ENCODE data around the gene CXCL13.

DNA sequence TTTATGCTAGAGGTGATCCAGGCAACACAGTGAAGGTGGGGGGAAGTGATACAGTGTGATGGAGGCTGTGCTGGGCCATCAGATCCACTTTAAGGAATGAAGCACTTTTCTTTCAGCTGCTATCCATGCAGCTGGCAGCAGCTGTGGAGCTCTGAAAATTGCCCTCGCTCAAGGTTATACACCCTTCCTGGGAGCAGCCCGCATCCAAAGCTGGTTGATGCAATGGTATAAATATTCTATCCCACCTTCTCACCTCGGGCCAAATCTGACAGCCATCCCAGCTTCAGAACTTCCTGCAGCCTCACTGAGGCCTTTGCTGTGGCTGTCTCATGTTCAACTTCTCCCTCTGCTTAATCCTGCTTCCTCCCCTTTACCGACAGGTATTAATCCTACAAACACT, 18.6 kb downstream of the CXCL13 start:
- TF ChIP-seq, protein P1, sequence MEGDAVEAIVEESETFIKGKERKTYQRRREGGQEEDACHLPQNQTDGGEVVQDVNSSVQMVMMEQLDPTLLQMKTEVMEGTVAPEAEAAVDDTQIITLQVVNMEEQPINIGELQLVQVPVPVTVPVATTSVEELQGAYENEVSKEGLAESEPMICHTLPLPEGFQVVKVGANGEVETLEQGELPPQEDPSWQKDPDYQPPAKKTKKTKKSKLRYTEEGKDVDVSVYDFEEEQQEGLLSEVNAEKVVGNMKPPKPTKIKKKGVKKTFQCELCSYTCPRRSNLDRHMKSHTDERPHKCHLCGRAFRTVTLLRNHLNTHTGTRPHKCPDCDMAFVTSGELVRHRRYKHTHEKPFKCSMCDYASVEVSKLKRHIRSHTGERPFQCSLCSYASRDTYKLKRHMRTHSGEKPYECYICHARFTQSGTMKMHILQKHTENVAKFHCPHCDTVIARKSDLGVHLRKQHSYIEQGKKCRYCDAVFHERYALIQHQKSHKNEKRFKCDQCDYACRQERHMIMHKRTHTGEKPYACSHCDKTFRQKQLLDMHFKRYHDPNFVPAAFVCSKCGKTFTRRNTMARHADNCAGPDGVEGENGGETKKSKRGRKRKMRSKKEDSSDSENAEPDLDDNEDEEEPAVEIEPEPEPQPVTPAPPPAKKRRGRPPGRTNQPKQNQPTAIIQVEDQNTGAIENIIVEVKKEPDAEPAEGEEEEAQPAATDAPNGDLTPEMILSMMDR (IDR thresholded peaks at IDR 0.05): no peak
- TF ChIP-seq POLR2A (IDR thresholded peaks at IDR 0.05): no peak
